Measurements from ENCODE around the gene FAM174C.

GRCh38 chr19:1300744-1301490, 25.6 kb downstream of the FAM174C start:
- TF ChIP-seq CTCF (conservative IDR thresholded peaks at IDR 0.05; ENCODE audit: low read length) (no peak), EZH2phosphoT487 (IDR thresholded peaks at IDR 0.05; ENCODE audit: borderline replicate concordance) (no peak)

Measured in Loucy (cell line).